ENCODE measurements around the gene ETV1.

DNA sequence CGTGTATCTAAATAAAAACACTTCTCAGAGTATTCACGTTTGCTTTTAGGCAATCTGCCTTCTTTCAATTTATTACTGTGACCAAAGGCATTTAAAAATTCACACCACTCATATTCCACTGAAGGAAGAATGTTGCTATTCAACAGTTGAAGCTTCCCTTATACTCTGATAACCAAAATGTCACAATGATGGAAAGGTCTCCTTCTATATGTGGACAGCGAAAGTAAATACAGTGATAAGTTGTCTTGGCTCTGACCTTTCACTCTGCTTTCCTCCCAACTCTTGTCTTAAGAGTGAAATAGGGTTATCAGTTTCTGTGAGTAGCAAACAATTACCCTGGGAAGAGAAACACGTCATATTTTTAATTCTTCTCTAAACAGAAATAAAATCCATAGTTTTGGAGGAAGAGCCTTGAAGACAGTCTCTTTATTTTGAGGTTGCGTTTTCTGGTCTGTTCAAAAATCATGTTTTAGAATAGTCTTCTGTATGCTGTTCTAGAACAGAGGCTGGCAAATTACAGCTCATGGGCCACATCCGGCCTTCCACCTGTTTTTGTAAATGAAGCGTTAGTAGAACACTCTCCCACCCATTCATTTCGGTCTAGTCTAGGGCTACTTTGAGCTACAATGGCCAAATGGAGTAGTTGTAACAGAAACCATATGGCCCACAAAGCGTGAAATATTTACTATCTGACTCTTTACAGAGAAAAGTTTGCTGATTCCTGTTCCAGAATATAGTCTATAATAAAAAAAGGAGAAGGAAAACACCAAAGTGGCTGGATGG, 41.3 kb downstream of the ETV1 start:
- TF ChIP-seq, protein P1, sequence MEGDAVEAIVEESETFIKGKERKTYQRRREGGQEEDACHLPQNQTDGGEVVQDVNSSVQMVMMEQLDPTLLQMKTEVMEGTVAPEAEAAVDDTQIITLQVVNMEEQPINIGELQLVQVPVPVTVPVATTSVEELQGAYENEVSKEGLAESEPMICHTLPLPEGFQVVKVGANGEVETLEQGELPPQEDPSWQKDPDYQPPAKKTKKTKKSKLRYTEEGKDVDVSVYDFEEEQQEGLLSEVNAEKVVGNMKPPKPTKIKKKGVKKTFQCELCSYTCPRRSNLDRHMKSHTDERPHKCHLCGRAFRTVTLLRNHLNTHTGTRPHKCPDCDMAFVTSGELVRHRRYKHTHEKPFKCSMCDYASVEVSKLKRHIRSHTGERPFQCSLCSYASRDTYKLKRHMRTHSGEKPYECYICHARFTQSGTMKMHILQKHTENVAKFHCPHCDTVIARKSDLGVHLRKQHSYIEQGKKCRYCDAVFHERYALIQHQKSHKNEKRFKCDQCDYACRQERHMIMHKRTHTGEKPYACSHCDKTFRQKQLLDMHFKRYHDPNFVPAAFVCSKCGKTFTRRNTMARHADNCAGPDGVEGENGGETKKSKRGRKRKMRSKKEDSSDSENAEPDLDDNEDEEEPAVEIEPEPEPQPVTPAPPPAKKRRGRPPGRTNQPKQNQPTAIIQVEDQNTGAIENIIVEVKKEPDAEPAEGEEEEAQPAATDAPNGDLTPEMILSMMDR (IDR thresholded peaks at IDR 0.05): no peak
- TF ChIP-seq POLR2A (IDR thresholded peaks at IDR 0.05): no peak

All from lower leg skin (tissue), 3 donors.